H1 (cell line): ENCODE measurements around the gene MBNL2. TPM values are rescaled to one million over a fixed set of nuclear protein-coding genes. Genes with fewer than 3 reads are reported as not detected.

Experiments
- CTCF ChIA-PET: fragments of 300-600 bp; sonication (Branson Sonifier 250); formaldehyde crosslinking; loops from one replicate; lab custom pipeline; 2021; ENCODE audit not compliant: partially characterized antibody; lab: Charles Lee
- POLR2A ChIA-PET: fragments of 300-600 bp; sonication (Branson Sonifier 250); formaldehyde crosslinking; loops from one replicate; lab custom pipeline; 2021; ENCODE audit warnings: inconsistent platforms; ENCODE audit not compliant: partially characterized antibody; lab: Charles Lee
- DNase-seq, 2 experiments: peaks; one replicate each; pipeline versions ENCODE4 v3.0.0 to v3.0.0-alpha.2; 2010 to 2022; ENCODE audit warnings: low spot score in 2 of 2, low read depth in 1 of 2, mixed read lengths in 1 of 2
- FAIRE-seq: peaks from 2 replicates; lab custom pipeline; 2011; peaks lifted over from hg19 to GRCh38; lab: Jason Lieb, UNC
- H2AFZ ChIP-seq: 2 replicates; pipeline ENCODE4 v1.8.1; 2012; ENCODE audit warnings: low read length, inconsistent platforms
- H2AK5ac ChIP-seq: 2 replicates; pipeline ENCODE4 v1.6.1; 2013; ENCODE audit warnings: low read depth, low read length
- H2BK120ac ChIP-seq: replicated peaks from 2 replicates; pipeline ENCODE3; 2013; ENCODE audit warnings: low read depth, low read length, inconsistent platforms
- H2BK12ac ChIP-seq: 2 replicates; pipeline ENCODE4 v1.6.1; 2013; ENCODE audit warnings: low read depth, low read length
- H2BK15ac ChIP-seq: 2 replicates; pipeline ENCODE4 v1.6.1; 2013; ENCODE audit warnings: low read length
- H2BK20ac ChIP-seq: 2 replicates; pipeline ENCODE4 v1.6.1; 2013; ENCODE audit warnings: low read length
- H2BK5ac ChIP-seq: 2 replicates; pipeline ENCODE4 v1.6.1; 2013; ENCODE audit warnings: low read depth, low read length
- H3K14ac ChIP-seq: 2 replicates; pipeline ENCODE4 v1.6.1; 2013; ENCODE audit warnings: inconsistent platforms; ENCODE audit not compliant: insufficient read length
- H3K18ac ChIP-seq: 2 replicates; pipeline ENCODE4 v1.6.1; 2013; ENCODE audit warnings: low read length; ENCODE audit errors: extremely low read depth
- H3K23ac ChIP-seq: 2 replicates; pipeline ENCODE4 v1.6.1; 2013; ENCODE audit warnings: inconsistent platforms; ENCODE audit not compliant: insufficient read length
- H3K23me2 ChIP-seq: 2 replicates; pipeline ENCODE4 v1.6.1; 2013; ENCODE audit warnings: low read depth, low read length
- H3K27ac ChIP-seq: 2 replicates; pipeline ENCODE4 v1.6.1; 2011; ENCODE audit warnings: low read depth, low read length, inconsistent platforms
- H3K27me3 ChIP-seq, 4 experiments: replicated peaks in 1 of 4; 1 replicate in 1 of 4; 2 replicates in 3 of 4; pipeline versions ENCODE4 v1.6.1 to v1.8.1; 2011 to 2013; ENCODE audit warnings: low read length in 3 of 4, mild to moderate bottlenecking in 3 of 4, inconsistent platforms in 2 of 4, mixed read lengths in 2 of 4, moderate library complexity in 1 of 4; ENCODE audit not compliant: control insufficient read depth in 3 of 4, insufficient read depth in 3 of 4; ENCODE audit errors: extremely low read depth in 1 of 4
- H3K36me3 ChIP-seq, 4 experiments: 2 replicates each; pipeline versions ENCODE4 v1.6.1 to v1.8.1; 2011 to 2013; ENCODE audit warnings: mild to moderate bottlenecking in 4 of 4, low read length in 3 of 4, moderate library complexity in 2 of 4, control low read depth in 1 of 4, inconsistent platforms in 1 of 4; ENCODE audit not compliant: insufficient read depth in 4 of 4, control insufficient read depth in 2 of 4
- H3K4ac ChIP-seq: replicated peaks from 2 replicates; pipeline ENCODE3; 2013; ENCODE audit warnings: low read length, low read depth, mixed read lengths, inconsistent platforms; ENCODE audit not compliant: insufficient read length
- H3K4me1 ChIP-seq, 4 experiments: replicated peaks in 1 of 4; 1 replicate in 1 of 4; 2 replicates in 3 of 4; pipeline versions ENCODE4 v1.6.1 to v1.8.1; 2011 to 2013; ENCODE audit warnings: low read length in 3 of 4, inconsistent platforms in 2 of 4, mixed read lengths in 1 of 4; ENCODE audit not compliant: insufficient read depth in 4 of 4, control insufficient read depth in 3 of 4
- H3K4me2 ChIP-seq, 2 experiments: 2 replicates each; pipeline versions ENCODE4 v1.6.1 to v1.8.1; 2011 to 2013; ENCODE audit warnings: low read depth in 2 of 2, low read length in 2 of 2, control low read depth in 1 of 2, inconsistent platforms in 1 of 2, mild to moderate bottlenecking in 1 of 2; ENCODE audit not compliant: insufficient read depth in 1 of 2
- H3K4me3 ChIP-seq, 4 experiments: fragments of 200-600, 300-600 bp in 1 of 4; sonication (generic), shearing (Covaris generic), sonication (Bioruptor Twin) in 1 of 4; 2 replicates each; pipeline versions ENCODE4 v1.5.1 to v1.8.1; 2011 to 2016; ENCODE audit warnings: low read length in 4 of 4, low read depth in 3 of 4, control low read depth in 2 of 4, inconsistent platforms in 2 of 4, mild to moderate bottlenecking in 2 of 4, mixed read lengths in 1 of 4, moderate library complexity in 1 of 4; ENCODE audit not compliant: insufficient read depth in 2 of 4; ENCODE audit errors: extremely low read depth in 1 of 4
- H3K56ac ChIP-seq: replicated peaks from 2 replicates; pipeline ENCODE3; 2013; ENCODE audit warnings: low read depth, mild to moderate bottlenecking, mixed read lengths, low read length, inconsistent platforms; ENCODE audit not compliant: insufficient read length
- H3K79me1 ChIP-seq: 2 replicates; pipeline ENCODE4 v1.6.1; 2013; ENCODE audit warnings: low read depth, low read length, control low read depth
- H3K79me2 ChIP-seq, 2 experiments: 2 replicates each; pipeline versions ENCODE4 v1.6.1 to v1.8.1; 2012 to 2013; ENCODE audit warnings: low read length in 2 of 2, mild to moderate bottlenecking in 2 of 2, inconsistent platforms in 1 of 2; ENCODE audit not compliant: insufficient read depth in 2 of 2, control insufficient read depth in 1 of 2
- H3K9ac ChIP-seq, 4 experiments: replicated peaks in 1 of 4; 1 replicate in 1 of 4; 2 replicates in 3 of 4; pipeline versions ENCODE4 v1.6.1 to v1.8.1; 2011 to 2013; ENCODE audit warnings: low read depth in 3 of 4, low read length in 3 of 4, control low read depth in 2 of 4, mild to moderate bottlenecking in 2 of 4, moderate library complexity in 2 of 4, inconsistent platforms in 1 of 4; ENCODE audit errors: extremely low read depth in 1 of 4
- H3K9me3 ChIP-seq, 2 experiments: 2 replicates each; pipeline versions ENCODE4 v1.6.1 to v1.8.1; 2012 to 2013; ENCODE audit warnings: mild to moderate bottlenecking in 2 of 2, moderate library complexity in 2 of 2, control low read depth in 1 of 2, inconsistent platforms in 1 of 2, low read depth in 1 of 2, low read length in 1 of 2, mixed read lengths in 1 of 2; ENCODE audit not compliant: insufficient read depth in 2 of 2
- H4K20me1 ChIP-seq, 2 experiments: replicated peaks in 1 of 2; 2 replicates each; pipeline versions ENCODE3 to v1.8.1; 2011 to 2013; ENCODE audit warnings: inconsistent platforms in 2 of 2, low read length in 2 of 2, mild to moderate bottlenecking in 1 of 2; ENCODE audit not compliant: insufficient read depth in 2 of 2, control insufficient read depth in 1 of 2
- H4K5ac ChIP-seq: 2 replicates; pipeline ENCODE4 v1.6.1; 2013; ENCODE audit warnings: low read length, low read depth, mixed read lengths, inconsistent platforms; ENCODE audit not compliant: insufficient read length
- H4K8ac ChIP-seq: 2 replicates; pipeline ENCODE4 v1.8.0; 2013; ENCODE audit warnings: mild to moderate bottlenecking, moderate library complexity, low read length, inconsistent platforms; ENCODE audit not compliant: insufficient read depth; ENCODE audit errors: extremely low read depth
- H4K91ac ChIP-seq: replicated peaks from 2 replicates; pipeline ENCODE3; 2013; ENCODE audit warnings: low read length, mixed read lengths, inconsistent platforms; ENCODE audit not compliant: insufficient read length
- CTBP2 ChIP-seq: IDR thresholded peaks from 2 replicates; pipeline ENCODE4 v1.7.0; 2011; ENCODE audit warnings: borderline replicate concordance, mild to moderate bottlenecking, moderate library complexity, mixed read lengths, low read length; ENCODE audit not compliant: insufficient read depth, insufficient read length
- JUND ChIP-seq: IDR thresholded peaks from 2 replicates; pipeline ENCODE4 v1.6.1; 2011; ENCODE audit warnings: mild to moderate bottlenecking, improper control_type of control experiment, low read length
- KDM1A ChIP-seq: fragments of 200-600, 300-600 bp; sonication (generic); IDR thresholded peaks from 2 replicates; pipeline ENCODE4 v1.7.1; 2016; ENCODE audit warnings: mild to moderate bottlenecking, low read length, borderline replicate concordance
- SIN3A ChIP-seq, 2 experiments: IDR thresholded peaks in 1 of 2; conservative IDR thresholded peaks in 1 of 2; 2 replicates each; pipeline ENCODE4 v1.6.1; 2011 to 2012; ENCODE audit warnings: low read length in 2 of 2, improper control_type of control experiment in 1 of 2, low read depth in 1 of 2, mild to moderate bottlenecking in 1 of 2
- TEAD4 ChIP-seq: IDR thresholded peaks from 2 replicates; pipeline ENCODE4 v1.6.1; 2012; ENCODE audit warnings: low read depth, low read length, inconsistent platforms, mixed read lengths
- WGBS, 2 experiments: shearing (Covaris generic) in 1 of 2; methylation state at CpG; one replicate each; pipeline versions ENCODE4 v1.1.6 to v1.1.7; 2013 to 2015; ENCODE audit warnings: low lambda C conversion rate in 2 of 2, mixed read lengths in 2 of 2, inconsistent platforms in 1 of 2, low coverage in 1 of 2, missing lambda C conversion rate in 1 of 2; ENCODE audit not compliant: insufficient replicate concordance in 2 of 2, insufficient coverage in 1 of 2, insufficient read length in 1 of 2; ENCODE audit errors: extremely low coverage in 1 of 2, missing lambda C conversion rate in 1 of 2; 5-methylcytosine and 5-hydroxymethylcytosine counted together
- polyA plus RNA-seq, 7 experiments: library from polyadenylated mRNA; depleted of rRNA in 3 of 7; stranded (reverse) in 5 of 7; unstranded in 2 of 7; fragments of >200 nt in 5 of 7; fragments of 200-250 nt in 2 of 7; gene quantifications; 1 replicate in 5 of 7; 2 replicates in 1 of 7; 4 replicates in 1 of 7; pipeline versions ENCODE4 v1.2.1 to v1.2.3, GENCODE V29; 2011 to 2013; ENCODE audit warnings: missing spikeins in 2 of 7, mixed read lengths in 2 of 7
- total RNA-seq: library from RNA; stranded (reverse); fragmentation: NEBNext Ultra II Directional; extraction: Animal tissue kit (Norgen Biotek cat#: 25700); gene quantifications from 2 replicates; pipeline ENCODE4 v1.2.1, GENCODE V29; 2021
- TF ChIP-seq, protein P1 (sequence below): IDR thresholded peaks from 2 replicates; pipeline ENCODE4 v1.6.1; 2012; ENCODE audit warnings: low read length, inconsistent platforms

Gene MBNL2
- total and polyA plus RNA-seq, 2 of the 8 experiments (the other 6 are each of a cell fraction or from before 2014, with no cell fraction given): 1.0 to 2.6 TPM

GRCh38 chr13:97364827-97365226 is 142.7 kb downstream of the MBNL2 start:
- FAIRE-seq (no peak), DNase-seq (no peak)
- no peak overlapping the region for H2AFZ ChIP-seq
- H3K36me3 ChIP-seq: no peaks in the 10 kb centered on the region
- H3K23ac ChIP-seq: no peak overlapping the region
- POLR2A ChIA-PET: no interaction called here
- no peaks in the 10 kb centered on the region for H4K20me1 ChIP-seq
- H3K27me3 ChIP-seq: no peaks in the 10 kb centered on the region
- H3K18ac ChIP-seq: no peak overlapping the region
- H3K4me3 ChIP-seq: no peak overlapping the region
- H3K9me3 ChIP-seq: no peaks in the 10 kb centered on the region
- H3K56ac ChIP-seq: no peak overlapping the region
- H3K79me1 ChIP-seq: no peaks in the 10 kb centered on the region
- no peak overlapping the region for H4K5ac ChIP-seq
- H3K4ac ChIP-seq: no peak overlapping the region
- H3K14ac ChIP-seq: no peak overlapping the region
- no peak overlapping the region for H2BK15ac ChIP-seq
- WGBS, 2 experiments: 93% methylated on average over 4 of the region's 4 CpGs; no CpG with 5 or more reads in 1 of the 2 experiments
- no peak overlapping the region for H2AK5ac ChIP-seq
- no peak overlapping the region for H2BK5ac ChIP-seq
- H2BK20ac ChIP-seq: no peak overlapping the region
- TF ChIP-seq CTBP2 (no peak), KDM1A (no peak), JUND (no peak), TEAD4 (no peak), SIN3A (conservative IDR thresholded peaks at IDR 0.05 in 1 of 2, IDR thresholded peaks at IDR 0.05 in 1 of 2; ENCODE audit: low read depth in 1 of 2, low read length in 2 of 2) (no peak)
- TF ChIP-seq, protein P1, sequence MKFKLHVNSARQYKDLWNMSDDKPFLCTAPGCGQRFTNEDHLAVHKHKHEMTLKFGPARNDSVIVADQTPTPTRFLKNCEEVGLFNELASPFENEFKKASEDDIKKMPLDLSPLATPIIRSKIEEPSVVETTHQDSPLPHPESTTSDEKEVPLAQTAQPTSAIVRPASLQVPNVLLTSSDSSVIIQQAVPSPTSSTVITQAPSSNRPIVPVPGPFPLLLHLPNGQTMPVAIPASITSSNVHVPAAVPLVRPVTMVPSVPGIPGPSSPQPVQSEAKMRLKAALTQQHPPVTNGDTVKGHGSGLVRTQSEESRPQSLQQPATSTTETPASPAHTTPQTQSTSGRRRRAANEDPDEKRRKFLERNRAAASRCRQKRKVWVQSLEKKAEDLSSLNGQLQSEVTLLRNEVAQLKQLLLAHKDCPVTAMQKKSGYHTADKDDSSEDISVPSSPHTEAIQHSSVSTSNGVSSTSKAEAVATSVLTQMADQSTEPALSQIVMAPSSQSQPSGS: no peak
- no peak overlapping the region for H3K4me2 ChIP-seq
- H3K9ac ChIP-seq: no peak overlapping the region
- H3K23me2 ChIP-seq: no peaks in the 10 kb centered on the region; the same call in 1 of the 2 replicates
- CTCF ChIA-PET: interaction anchor here (1.0 to 4.1 kb wide), 3 partner anchors 41 to 347 kb away, joined by 3 to 21 read pairs (median 3); no protein-coding TSS in a partner anchor
- H3K4me1 ChIP-seq: peaks cover 0 to 5% (median 1%) of the 10 kb centered on the region in 4 experiments; a peak in 2 of 7 replicates
- no peak overlapping the region for H4K8ac ChIP-seq
- no peak overlapping the region for H2BK12ac ChIP-seq
- H3K27ac ChIP-seq: no peak overlapping the region
- H4K91ac ChIP-seq: no peak overlapping the region
- H3K79me2 ChIP-seq: no peaks in the 10 kb centered on the region
- no peak overlapping the region for H2BK120ac ChIP-seq
